IPS-20b (cell line): ENCODE results near the gene DGLUCY.

ENCODE experiments used
- H3K27ac ChIP-seq: one replicate; pipeline ENCODE4 v1.5.1; 2013; ENCODE audit warnings: low read length
- H3K27me3 ChIP-seq: 2 replicates; pipeline ENCODE4 v1.6.1; 2013; ENCODE audit warnings: mild to moderate bottlenecking, low read length, inconsistent platforms; ENCODE audit not compliant: insufficient read depth
- H3K36me3 ChIP-seq: 2 replicates; pipeline ENCODE4 v1.6.1; 2013; ENCODE audit warnings: low read depth, mild to moderate bottlenecking, inconsistent platforms, low read length, moderate library complexity; ENCODE audit not compliant: insufficient read depth
- H3K4me1 ChIP-seq: 2 replicates; pipeline ENCODE4 v1.6.1; 2013; ENCODE audit warnings: mild to moderate bottlenecking, control low read depth, inconsistent platforms, low read length, moderate library complexity; ENCODE audit not compliant: insufficient read depth
- H3K4me3 ChIP-seq: 2 replicates; pipeline ENCODE4 v1.5.1; 2013; ENCODE audit warnings: mild to moderate bottlenecking, low read length, inconsistent platforms
- H3K9ac ChIP-seq: 2 replicates; pipeline ENCODE4 v1.6.1; 2013; ENCODE audit warnings: low read depth, mild to moderate bottlenecking, inconsistent platforms, low read length, moderate library complexity
- H3K9me3 ChIP-seq: 2 replicates; pipeline ENCODE4 v1.6.1; 2013; ENCODE audit warnings: mild to moderate bottlenecking, low read depth, low read length, inconsistent platforms; ENCODE audit not compliant: insufficient read depth

The DGLUCY gene

DNA sequence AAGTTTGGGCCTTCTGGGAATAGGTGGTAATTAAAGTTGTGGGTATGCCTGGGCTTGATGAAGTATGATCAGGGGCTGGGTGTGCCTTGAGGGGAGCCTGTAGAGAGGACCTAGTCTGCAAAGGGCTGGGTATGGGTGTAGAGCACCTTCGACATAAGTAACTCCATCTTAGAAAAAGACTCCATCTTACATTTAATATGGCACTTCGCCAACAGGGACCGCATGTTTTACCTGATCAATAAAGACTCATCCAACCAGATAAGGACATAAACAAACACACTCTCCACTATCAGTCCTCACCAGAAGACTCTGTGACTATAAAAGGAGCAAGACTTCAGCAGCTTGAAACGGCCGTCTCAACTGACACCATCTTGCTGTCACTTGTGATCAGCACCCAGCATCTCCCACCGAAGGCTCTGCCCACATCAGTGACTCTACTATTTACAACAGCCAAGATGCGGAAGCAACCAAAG lies 154.1 kb downstream of the DGLUCY start:
- Histone ChIP-seq H3K27ac (no peak overlapping the region), H3K4me3 (no peak overlapping the region), H3K27me3 (peaks cover 33% of the 10 kb centered on the region), H3K9ac (no peak overlapping the region), H3K36me3 (0 out of 2 replicates have a peak, but pooled peaks cover 6% of the 10 kb centered on the region), H3K9me3 (no peaks in the 10 kb centered on the region), H3K4me1 (no peaks in the 10 kb centered on the region)

DNA sequence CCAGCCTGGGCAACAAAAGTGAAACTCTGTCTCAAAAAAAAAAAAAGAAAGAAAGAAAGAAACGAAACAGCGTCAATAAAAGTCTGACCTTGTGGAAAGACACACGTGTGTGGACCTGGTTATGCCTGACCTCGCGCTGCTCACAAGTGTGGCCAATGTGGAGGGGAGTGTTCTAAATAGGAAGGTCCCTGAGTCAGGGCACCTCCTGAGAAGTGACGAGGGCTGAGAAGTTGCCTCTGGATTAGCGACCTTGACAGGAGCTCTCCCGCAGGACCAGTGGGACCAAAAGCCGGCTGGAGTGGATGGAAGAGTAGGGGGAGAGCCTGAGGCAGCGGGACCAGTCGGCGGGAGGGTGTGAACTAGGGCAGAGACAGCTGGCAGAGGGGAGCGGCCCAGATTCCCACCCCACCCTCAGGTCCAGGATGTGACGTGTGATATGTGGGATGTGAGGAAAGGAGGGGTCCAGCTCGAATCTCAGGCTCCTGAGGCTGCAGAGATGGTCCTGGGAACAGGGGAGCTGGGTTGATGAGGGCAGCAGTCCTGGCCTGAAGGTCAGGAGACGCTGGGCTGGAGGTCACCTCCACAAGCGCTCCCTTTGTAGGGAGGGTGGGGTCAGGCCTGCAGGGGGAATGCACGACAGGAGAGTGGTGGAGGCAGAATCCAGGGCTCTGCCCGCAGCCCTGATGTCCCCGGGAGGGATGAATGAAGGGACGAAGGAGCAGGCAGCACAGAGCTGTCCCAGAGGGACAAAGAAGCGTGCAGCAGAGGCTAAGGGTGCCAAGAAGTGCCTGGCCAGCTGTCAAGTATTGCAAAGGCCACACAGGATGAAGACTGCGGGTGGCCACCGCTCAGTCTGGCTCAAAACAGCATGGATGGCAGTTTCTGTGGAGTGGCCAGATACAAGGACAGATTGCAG lies 155.5 kb downstream of the DGLUCY start:
- no peak overlapping the region for H3K27ac ChIP-seq
- H3K36me3 ChIP-seq: peaks cover 12% of the 10 kb centered on the region; the same call in 1 of the 2 replicates
- no peaks in the 10 kb centered on the region for H3K9me3 ChIP-seq
- no peak overlapping the region for H3K4me3 ChIP-seq
- no peaks in the 10 kb centered on the region for H3K4me1 ChIP-seq
- H3K9ac ChIP-seq: no peak overlapping the region; the same call in 1 of the 2 replicates
- H3K27me3 ChIP-seq: peaks cover 20% of the 10 kb centered on the region

DNA sequence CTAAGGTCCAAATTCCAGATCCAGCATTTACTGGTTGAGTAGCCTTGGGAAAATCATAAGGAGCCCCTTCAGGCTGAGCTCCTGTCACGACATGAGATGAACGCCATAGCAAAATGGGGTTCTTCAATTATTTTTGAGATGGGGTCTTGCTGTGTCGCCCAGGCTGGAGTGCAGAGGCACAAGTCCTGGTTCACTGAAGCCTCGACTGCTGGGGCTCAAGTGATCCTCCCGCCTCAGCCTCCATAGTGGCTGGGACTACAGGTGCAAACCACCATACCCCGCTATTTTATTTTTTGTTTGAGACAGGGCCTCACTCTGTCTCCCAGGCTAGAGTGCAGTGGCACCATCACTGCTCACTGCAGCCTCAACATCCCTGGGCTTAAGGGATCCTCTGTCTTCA lies 156.3 kb downstream of the DGLUCY start:
- Histone ChIP-seq H3K9ac (no peak overlapping the region), H3K27ac (no peak overlapping the region), H3K27me3 (peaks cover 11% of the 10 kb centered on the region), H3K4me1 (no peaks in the 10 kb centered on the region), H3K4me3 (no peak overlapping the region), H3K9me3 (no peaks in the 10 kb centered on the region), H3K36me3 (peaks cover 17% of the 10 kb centered on the region; the same call in 1 of the 2 replicates)

DNA sequence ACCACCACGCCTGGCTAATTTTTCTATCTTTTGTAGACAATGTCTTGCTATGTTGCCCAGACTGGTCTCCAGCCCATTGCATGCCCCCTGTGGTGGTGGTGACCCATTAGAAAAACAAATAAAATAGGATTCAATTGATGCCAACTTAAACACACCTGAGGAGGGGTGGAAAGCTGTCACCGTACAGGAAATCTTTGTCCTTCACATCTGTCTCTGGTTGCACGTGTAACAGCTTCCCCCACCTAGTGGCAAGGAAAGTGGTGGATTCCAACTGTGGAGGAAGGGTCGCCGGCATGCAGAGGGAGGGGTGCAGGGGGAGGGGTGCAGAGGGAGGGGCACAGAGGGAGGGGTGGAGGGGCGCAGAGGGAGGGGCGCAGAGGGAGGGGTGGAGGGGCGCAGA lies 156.7 kb downstream of the DGLUCY start:
- Histone ChIP-seq H3K4me1 (no peaks in the 10 kb centered on the region), H3K27ac (no peak overlapping the region), H3K27me3 (peaks cover 7% of the 10 kb centered on the region), H3K9me3 (no peaks in the 10 kb centered on the region), H3K9ac (no peak overlapping the region), H3K36me3 (peaks cover 17% of the 10 kb centered on the region; the same call in 1 of the 2 replicates), H3K4me3 (no peak overlapping the region)

DNA sequence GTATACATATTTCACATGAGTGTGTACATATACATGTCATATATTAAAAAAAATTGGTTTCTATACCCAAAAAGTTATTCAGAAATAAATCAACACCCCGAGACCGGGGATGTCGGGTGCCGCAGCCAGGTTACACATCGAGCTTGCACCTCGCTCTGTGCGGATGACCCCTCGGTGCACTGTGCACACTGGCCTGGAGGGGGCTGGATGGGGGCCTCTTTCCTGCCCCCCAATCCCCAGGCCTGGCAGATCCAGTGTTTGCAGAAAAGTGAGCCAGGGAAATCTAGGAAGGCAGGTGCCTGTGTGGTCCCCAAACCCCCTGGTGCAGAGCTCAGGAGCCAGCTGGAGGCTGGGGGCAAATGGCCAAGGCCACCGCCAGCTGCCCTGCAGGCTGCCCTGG lies 157.8 kb downstream of the DGLUCY start:
- no peak overlapping the region for H3K4me3 ChIP-seq
- no peaks in the 10 kb centered on the region for H3K4me1 ChIP-seq
- H3K27ac ChIP-seq: no peak overlapping the region
- H3K27me3 ChIP-seq: no peaks in the 10 kb centered on the region
- H3K36me3 ChIP-seq: peaks cover 23% of the 10 kb centered on the region
- no peak overlapping the region for H3K9ac ChIP-seq
- H3K9me3 ChIP-seq: no peaks in the 10 kb centered on the region

DNA sequence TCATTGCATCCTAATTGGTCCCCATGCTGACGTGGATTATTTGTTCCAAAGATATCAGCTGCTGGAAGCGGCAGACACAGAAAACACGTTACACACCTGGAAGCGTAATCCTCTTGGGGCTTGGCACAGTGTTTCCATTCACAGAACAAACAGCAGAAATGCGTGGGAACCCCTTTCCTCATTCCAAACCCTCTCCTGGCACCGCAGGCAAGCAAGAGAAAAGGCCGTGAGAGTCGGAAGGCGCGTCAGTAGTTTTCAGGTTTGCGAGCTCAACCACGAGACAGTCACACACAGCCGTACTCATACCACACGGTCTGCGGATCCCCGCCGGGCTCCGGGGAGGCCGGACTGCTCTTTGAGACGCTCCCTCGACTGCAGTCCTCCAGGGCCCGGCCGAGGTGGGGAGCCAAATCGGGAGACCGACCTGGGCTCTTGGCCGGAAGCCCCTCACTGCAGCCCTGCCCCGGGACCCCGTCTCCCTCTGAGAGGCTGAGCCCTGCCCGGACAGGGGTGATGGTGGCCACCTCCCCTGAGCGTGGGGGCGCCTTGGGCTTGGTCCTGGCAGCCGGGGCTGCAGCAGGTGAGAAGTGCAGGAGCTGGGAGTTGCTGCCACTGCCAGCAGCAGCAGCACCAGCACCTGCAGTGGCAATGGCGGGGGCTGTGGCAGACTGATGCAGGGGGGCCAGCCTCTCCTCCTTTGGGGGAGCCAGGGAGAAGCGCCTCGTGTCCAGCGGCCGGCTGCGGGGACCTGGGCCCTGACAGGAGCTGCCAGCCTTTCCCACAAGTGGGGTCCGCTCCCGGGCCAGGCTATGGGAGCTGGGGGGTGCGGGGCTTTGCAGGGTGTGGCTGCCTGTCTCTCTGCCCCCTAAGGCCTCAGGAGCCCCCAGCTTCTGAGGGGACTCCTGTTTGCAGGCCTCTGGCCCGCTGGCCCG lies 158.7 kb downstream of the DGLUCY start:
- H3K9ac ChIP-seq: no peak overlapping the region
- H3K4me3 ChIP-seq: no peak overlapping the region
- no peaks in the 10 kb centered on the region for H3K4me1 ChIP-seq
- no peak overlapping the region for H3K27ac ChIP-seq
- peaks cover 31% of the 10 kb centered on the region for H3K36me3 ChIP-seq
- no peaks in the 10 kb centered on the region for H3K9me3 ChIP-seq
- no peaks in the 10 kb centered on the region for H3K27me3 ChIP-seq

DNA sequence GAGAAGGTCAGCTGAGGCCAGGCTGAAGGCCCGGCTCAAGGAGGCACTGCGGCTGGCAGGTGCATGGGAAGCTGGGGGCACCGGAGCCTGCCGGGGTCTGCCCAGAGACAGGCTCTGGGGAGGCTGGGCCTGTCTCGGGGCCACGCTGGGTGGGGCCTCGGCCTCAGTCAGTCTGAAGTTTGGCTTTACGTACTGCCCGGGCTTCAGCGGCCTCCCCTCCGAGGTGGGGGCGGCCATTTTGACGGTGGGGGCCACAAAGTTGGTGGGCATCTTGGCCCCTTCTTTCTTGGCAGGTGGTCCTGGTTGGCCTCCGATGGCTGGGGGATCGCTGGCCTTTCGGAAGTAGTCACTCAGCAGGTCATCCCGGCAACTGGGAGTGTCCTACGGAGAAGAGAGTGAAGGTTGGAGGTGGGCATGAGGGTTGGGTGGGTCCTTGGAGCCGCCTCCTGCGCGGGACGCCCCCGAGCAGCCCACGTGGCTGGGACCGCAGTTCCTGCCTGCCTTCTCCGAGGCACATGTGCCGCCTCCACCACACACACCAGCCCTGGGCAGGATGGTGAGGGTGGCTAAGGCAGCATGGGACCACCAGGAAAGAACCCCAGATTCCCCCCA lies 159.5 kb downstream of the DGLUCY start:
- no peak overlapping the region for H3K9ac ChIP-seq
- no peaks in the 10 kb centered on the region for H3K27me3 ChIP-seq
- H3K4me3 ChIP-seq: no peak overlapping the region
- H3K9me3 ChIP-seq: no peaks in the 10 kb centered on the region
- H3K4me1 ChIP-seq: no peaks in the 10 kb centered on the region
- H3K27ac ChIP-seq: no peak overlapping the region
- H3K36me3 ChIP-seq: peaks cover 39% of the 10 kb centered on the region

DNA sequence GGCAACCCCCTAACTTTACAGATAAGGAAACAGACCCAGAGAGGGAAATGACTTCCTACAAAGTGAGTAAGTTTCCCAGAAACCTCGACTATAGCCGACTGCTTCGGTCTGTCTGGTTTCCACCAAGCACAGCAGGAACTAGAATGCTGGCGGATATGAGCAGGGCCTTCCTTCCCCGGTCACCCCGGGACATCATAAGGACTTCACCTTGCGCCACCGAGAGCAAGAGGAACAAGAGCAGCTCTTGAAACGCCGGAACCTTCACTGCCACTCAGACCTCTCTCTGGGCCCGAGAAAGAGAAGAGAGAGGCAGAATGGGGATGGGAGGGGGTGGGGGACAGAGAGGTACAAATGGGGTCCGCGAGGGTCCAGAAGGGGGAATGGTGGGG lies 160.0 kb downstream of the DGLUCY start:
- H3K4me3 ChIP-seq: no peak overlapping the region
- peaks cover 43% of the 10 kb centered on the region for H3K36me3 ChIP-seq

DNA sequence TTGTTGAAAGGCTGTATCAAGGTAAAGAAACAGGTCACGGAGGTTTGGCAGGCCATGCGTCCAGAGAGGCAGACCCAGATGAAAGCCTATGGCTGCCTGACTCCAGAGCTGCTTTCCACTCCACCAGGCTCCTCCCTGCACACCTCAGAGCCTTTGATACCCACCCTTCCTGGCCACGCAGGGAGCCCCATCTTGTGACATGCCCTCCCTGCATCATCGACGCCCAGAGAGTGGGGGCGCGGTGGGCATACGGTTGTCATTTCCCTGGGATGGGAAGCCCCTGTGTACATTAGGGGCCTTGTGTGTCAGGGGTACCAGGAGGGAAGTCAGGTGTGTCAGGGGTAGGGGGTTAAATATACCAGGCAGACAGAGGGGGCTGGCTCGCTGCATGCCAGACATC lies 160.9 kb downstream of the DGLUCY start:
- no peaks in the 10 kb centered on the region for H3K4me1 ChIP-seq
- no peak overlapping the region for H3K9ac ChIP-seq
- H3K27me3 ChIP-seq: no peaks in the 10 kb centered on the region
- peaks cover 52% of the 10 kb centered on the region for H3K36me3 ChIP-seq
- H3K9me3 ChIP-seq: no peaks in the 10 kb centered on the region
- no peak overlapping the region for H3K4me3 ChIP-seq
- no peak overlapping the region for H3K27ac ChIP-seq

More for the DNA sequence above, 160.0 kb downstream of the DGLUCY start:
- H3K9me3 ChIP-seq: no peaks in the 10 kb centered on the region
- no peak overlapping the region for H3K27ac ChIP-seq
- no peaks in the 10 kb centered on the region for H3K4me1 ChIP-seq
- no peak overlapping the region for H3K9ac ChIP-seq
- no peaks in the 10 kb centered on the region for H3K27me3 ChIP-seq
